ENCODE measurements around the gene TBC1D5. TPM values are rescaled to one million over a fixed set of nuclear protein-coding genes. Genes with fewer than 3 reads are reported as not detected.

The TBC1D5 gene
- total and polyA plus RNA-seq, 2 of the 8 experiments (the other 6 are each of a cell fraction or from before 2014, with no cell fraction given) = 11.0 to 22.9 TPM

DNA sequence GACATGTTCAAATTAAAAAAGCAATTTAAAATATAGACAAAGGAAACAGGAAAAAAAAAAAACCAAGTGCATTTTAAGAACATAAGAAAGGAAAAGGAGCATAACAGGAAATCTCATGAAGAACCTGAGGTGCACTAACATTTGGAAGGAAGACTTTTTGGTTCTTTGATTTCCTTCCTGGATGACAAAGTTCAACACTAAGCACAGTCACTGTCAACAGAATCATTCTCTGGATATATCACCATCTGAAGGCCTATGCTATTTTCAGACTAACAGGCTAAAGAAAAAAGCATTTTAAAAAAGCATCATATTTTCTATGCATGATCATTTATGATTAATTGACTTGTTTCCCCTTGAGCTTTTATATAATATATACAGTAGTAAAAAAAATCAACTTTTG is 508.0 kb downstream of the TBC1D5 start:
- no peak overlapping the region for H4K91ac ChIP-seq (replicated peaks; ENCODE audit: insufficient read length, low read length)
- no peak overlapping the region for H3K27ac ChIP-seq (ENCODE audit: low read depth, low read length)
- H2BK20ac ChIP-seq (ENCODE audit: low read length) = no peak overlapping the region
- FAIRE-seq = no peak
- H3K56ac ChIP-seq (replicated peaks; ENCODE audit: insufficient read length, low read depth, low read length) = no peak overlapping the region
- no peak overlapping the region for H3K23ac ChIP-seq (ENCODE audit: insufficient read length)
- H3K79me2 ChIP-seq (ENCODE audit: control insufficient read depth in 1 of 2, insufficient read depth in 2 of 2, low read length in 2 of 2) = no peaks in the 10 kb centered on the region
- H3K4me2 ChIP-seq (ENCODE audit: insufficient read depth in 1 of 2, low read depth in 2 of 2, low read length in 2 of 2) = no peak overlapping the region
- H2AK5ac ChIP-seq (ENCODE audit: low read depth, low read length) = no peak overlapping the region
- H2AFZ ChIP-seq (ENCODE audit: low read length) = no peak overlapping the region
- no peaks in the 10 kb centered on the region for H4K20me1 ChIP-seq (replicated peaks in 1 of 2; ENCODE audit: control insufficient read depth in 1 of 2, insufficient read depth in 2 of 2, low read length in 2 of 2)
- no peak overlapping the region for H3K14ac ChIP-seq (ENCODE audit: insufficient read length)
- no peak overlapping the region for H4K5ac ChIP-seq (ENCODE audit: insufficient read length, low read depth, low read length)
- no peak overlapping the region for H3K4ac ChIP-seq (replicated peaks; ENCODE audit: insufficient read length, low read depth, low read length)
- H3K79me1 ChIP-seq (ENCODE audit: low read depth, low read length) = no peaks in the 10 kb centered on the region
- no peaks in the 10 kb centered on the region for H3K27me3 ChIP-seq (replicated peaks in 1 of 4; ENCODE audit: control insufficient read depth in 3 of 4, extremely low read depth in 1 of 4, insufficient read depth in 3 of 4, low read length in 3 of 4)
- CTCF ChIA-PET (ENCODE audit: partially characterized antibody) = interaction anchor here (0.7 to 3.9 kb wide), 3 partner anchors 17 to 632 kb away, joined by 3 to 19 read pairs (median 3); no protein-coding TSS in a partner anchor
- H3K9ac ChIP-seq (replicated peaks in 1 of 4; ENCODE audit: extremely low read depth in 1 of 4, low read depth in 3 of 4, low read length in 3 of 4) = no peak overlapping the region
- no peak overlapping the region for H3K18ac ChIP-seq (ENCODE audit: extremely low read depth, low read length)
- H3K9me3 ChIP-seq (ENCODE audit: insufficient read depth in 2 of 2, low read depth in 1 of 2, low read length in 1 of 2) = no peaks in the 10 kb centered on the region
- no peak overlapping the region for H4K8ac ChIP-seq (ENCODE audit: extremely low read depth, insufficient read depth, low read length)
- no peak overlapping the region for H2BK15ac ChIP-seq (ENCODE audit: low read length)
- POLR2A ChIA-PET (ENCODE audit: partially characterized antibody) = no interaction called here
- no peaks in the 10 kb centered on the region for H3K36me3 ChIP-seq (ENCODE audit: control insufficient read depth in 2 of 4, insufficient read depth in 4 of 4, low read length in 3 of 4)
- H3K4me3 ChIP-seq (ENCODE audit: extremely low read depth in 1 of 4, insufficient read depth in 2 of 4, low read depth in 3 of 4, low read length in 4 of 4) = no peak overlapping the region
- H2BK120ac ChIP-seq (replicated peaks; ENCODE audit: low read depth, low read length) = no peak overlapping the region
- no peaks in the 10 kb centered on the region for H3K23me2 ChIP-seq (ENCODE audit: low read depth, low read length)
- DNase-seq (ENCODE audit: low read depth in 1 of 2, low spot score in 2 of 2) = no peak
- no peaks in the 10 kb centered on the region for H3K4me1 ChIP-seq (replicated peaks in 1 of 4; ENCODE audit: control insufficient read depth in 3 of 4, insufficient read depth in 4 of 4, low read length in 3 of 4)
- no peak overlapping the region for H2BK5ac ChIP-seq (ENCODE audit: low read depth, low read length)
- H2BK12ac ChIP-seq (ENCODE audit: low read depth, low read length) = no peak overlapping the region
- TF ChIP-seq, protein P1, sequence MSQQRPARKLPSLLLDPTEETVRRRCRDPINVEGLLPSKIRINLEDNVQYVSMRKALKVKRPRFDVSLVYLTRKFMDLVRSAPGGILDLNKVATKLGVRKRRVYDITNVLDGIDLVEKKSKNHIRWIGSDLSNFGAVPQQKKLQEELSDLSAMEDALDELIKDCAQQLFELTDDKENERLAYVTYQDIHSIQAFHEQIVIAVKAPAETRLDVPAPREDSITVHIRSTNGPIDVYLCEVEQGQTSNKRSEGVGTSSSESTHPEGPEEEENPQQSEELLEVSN (IDR thresholded peaks at IDR 0.05) = no peak
- TF ChIP-seq TAF1 (IDR thresholded peaks at IDR 0.05; ENCODE audit: low read depth, low read length) = no peak
- no peak for TF ChIP-seq CHD1 (IDR thresholded peaks at IDR 0.05; ENCODE audit: low read depth, low read length)
- no peak for TF ChIP-seq TAF7 (optimal IDR thresholded peaks at IDR 0.05; ENCODE audit: borderline replicate concordance, low read depth, low read length)
- no peak for TF ChIP-seq PHF8 (conservative IDR thresholded peaks at IDR 0.05; ENCODE audit: low read depth, low read length)
- no peak for TF ChIP-seq BRCA1 (IDR thresholded peaks at IDR 0.05; ENCODE audit: low read depth, low read length)
- TF ChIP-seq CBX8 (IDR thresholded peaks at IDR 0.05; ENCODE audit: borderline replicate concordance, low read depth, low read length) = no peak
- TF ChIP-seq, protein P2, sequence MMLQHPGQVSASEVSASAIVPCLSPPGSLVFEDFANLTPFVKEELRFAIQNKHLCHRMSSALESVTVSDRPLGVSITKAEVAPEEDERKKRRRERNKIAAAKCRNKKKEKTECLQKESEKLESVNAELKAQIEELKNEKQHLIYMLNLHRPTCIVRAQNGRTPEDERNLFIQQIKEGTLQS (IDR thresholded peaks at IDR 0.05; ENCODE audit: insufficient read depth, low read depth, low read length) = no peak
- no peak for TF ChIP-seq RNF2 (IDR thresholded peaks at IDR 0.05; ENCODE audit: borderline replicate concordance, low read depth, low read length, missing control alignments, poor library complexity, severe bottlenecking)
- no peak for TF ChIP-seq CHD2 (IDR thresholded peaks at IDR 0.05; ENCODE audit: low read length)
- TF ChIP-seq RBBP5 (IDR thresholded peaks at IDR 0.05; ENCODE audit: borderline replicate concordance, low read depth, low read length) = no peak
- TF ChIP-seq, protein P3, sequence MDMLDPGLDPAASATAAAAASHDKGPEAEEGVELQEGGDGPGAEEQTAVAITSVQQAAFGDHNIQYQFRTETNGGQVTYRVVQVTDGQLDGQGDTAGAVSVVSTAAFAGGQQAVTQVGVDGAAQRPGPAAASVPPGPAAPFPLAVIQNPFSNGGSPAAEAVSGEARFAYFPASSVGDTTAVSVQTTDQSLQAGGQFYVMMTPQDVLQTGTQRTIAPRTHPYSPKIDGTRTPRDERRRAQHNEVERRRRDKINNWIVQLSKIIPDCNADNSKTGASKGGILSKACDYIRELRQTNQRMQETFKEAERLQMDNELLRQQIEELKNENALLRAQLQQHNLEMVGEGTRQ (IDR thresholded peaks at IDR 0.05; ENCODE audit: low read length) = no peak
- no peak for TF ChIP-seq GTF2F1 (IDR thresholded peaks at IDR 0.05; ENCODE audit: borderline replicate concordance, low read depth, low read length)
